Ectodermal cell (in vitro differentiated cells): Measurements from ENCODE around the gene DNAJB11.
"Not testable (repeated sequence)": the region's sequence is repeated elsewhere in the genome, so short reads cannot be mapped to it uniquely, and the experiment has no call there.

Source experiments
- H3K27ac ChIP-seq: 2 replicates; pipeline ENCODE4 v1.7.0; 2013; ENCODE audit warnings: mild to moderate bottlenecking, low read depth, low read length; ENCODE audit not compliant: insufficient read depth, poor library complexity, severe bottlenecking
- H3K27me3 ChIP-seq: 2 replicates; pipeline ENCODE4 v1.7.0; 2013; ENCODE audit warnings: mild to moderate bottlenecking, low read length; ENCODE audit not compliant: insufficient read depth, control insufficient read depth, poor library complexity, severe bottlenecking
- H3K36me3 ChIP-seq: one replicate; pipeline ENCODE4 v1.7.0; 2013; ENCODE audit warnings: low read length; ENCODE audit not compliant: control insufficient read depth, insufficient read depth
- H3K4me1 ChIP-seq: one replicate; pipeline ENCODE4 v1.7.0; 2013; ENCODE audit warnings: low read length; ENCODE audit not compliant: control insufficient read depth, insufficient read depth
- H3K4me3 ChIP-seq: 2 replicates; pipeline ENCODE4 v1.7.0; 2013; ENCODE audit warnings: low read depth, low read length, control low read depth; ENCODE audit not compliant: insufficient read depth
- H3K9me3 ChIP-seq: 2 replicates; pipeline ENCODE4 v1.7.0; 2013; ENCODE audit warnings: mild to moderate bottlenecking, low read length, moderate library complexity; ENCODE audit not compliant: control insufficient read depth
- WGBS, 2 experiments: methylation state at CpG; one replicate each; pipeline ENCODE4 v1.1.7; 2013; ENCODE audit warnings: missing lambda C conversion rate in 2 of 2; 5-methylcytosine and 5-hydroxymethylcytosine counted together

The DNAJB11 gene

DNA sequence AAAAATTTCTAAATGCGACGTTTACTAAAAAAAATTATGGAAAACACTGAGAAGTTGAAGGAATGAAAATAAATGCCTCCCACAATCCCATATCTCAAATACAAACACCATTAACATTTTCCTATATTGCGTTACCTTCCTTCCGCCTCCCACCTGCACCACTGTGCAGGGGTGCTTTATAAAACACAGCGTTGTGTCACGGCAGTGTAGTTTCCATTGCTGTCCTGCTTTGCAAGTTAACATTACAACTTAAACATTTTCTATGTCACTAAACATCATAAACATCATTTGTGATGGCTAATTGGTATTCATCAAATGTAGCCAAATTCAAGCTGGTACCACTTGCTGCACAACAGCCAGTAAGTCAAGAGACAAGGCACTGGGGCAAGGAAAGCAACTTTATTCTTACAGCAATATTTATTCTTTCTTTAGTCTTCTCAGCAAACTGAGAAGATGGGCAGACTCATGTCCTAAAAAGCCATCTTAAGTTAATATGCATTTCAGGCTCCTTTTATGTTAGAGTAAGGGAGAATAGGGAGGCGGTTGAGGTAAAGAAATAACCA is 57.4 kb downstream of the DNAJB11 start:
- Histone ChIP-seq H3K9me3 (no peaks in the 10 kb centered on the region), H3K27me3 (no peaks in the 10 kb centered on the region)
- WGBS, 2 experiments, result 96 to 98% methylated on average over 5 to 7 of the region's 7 CpGs

DNA sequence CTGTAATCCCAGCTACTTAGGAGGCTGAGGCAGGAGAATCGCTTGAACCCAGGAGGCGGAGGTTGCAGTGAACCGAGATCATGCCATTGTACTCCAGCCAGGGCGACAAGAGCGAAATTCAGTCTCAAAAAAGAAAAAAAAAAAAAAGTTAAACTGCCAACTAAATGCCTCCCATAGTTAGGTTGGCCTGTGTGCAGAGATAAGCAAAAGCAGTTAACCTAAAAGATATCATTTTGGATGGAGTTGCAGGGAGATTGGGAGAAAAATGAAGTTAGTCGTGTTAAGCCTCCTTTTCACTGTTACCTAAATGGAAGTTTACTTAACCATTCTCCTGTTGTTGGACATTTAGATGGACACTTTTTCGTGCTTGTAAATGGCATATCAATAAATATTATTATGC is 58.2 kb downstream of the DNAJB11 start:
- no peak overlapping the region for H3K27ac ChIP-seq
- no peaks in the 10 kb centered on the region for H3K9me3 ChIP-seq
- H3K27me3 ChIP-seq, result no peaks in the 10 kb centered on the region
- 93 to 97% methylated on average over 6 of the region's 7 CpGs for WGBS, 2 experiments
- H3K4me1 ChIP-seq, result no peaks in the 10 kb centered on the region
- H3K4me3 ChIP-seq, result no peak overlapping the region
- no peaks in the 10 kb centered on the region for H3K36me3 ChIP-seq

More for the DNA sequence above, 57.4 kb downstream of the DNAJB11 start:
- Histone ChIP-seq H3K4me3 (no peak overlapping the region), H3K36me3 (no peaks in the 10 kb centered on the region), H3K4me1 (no peaks in the 10 kb centered on the region), H3K27ac (no peak overlapping the region)

DNA sequence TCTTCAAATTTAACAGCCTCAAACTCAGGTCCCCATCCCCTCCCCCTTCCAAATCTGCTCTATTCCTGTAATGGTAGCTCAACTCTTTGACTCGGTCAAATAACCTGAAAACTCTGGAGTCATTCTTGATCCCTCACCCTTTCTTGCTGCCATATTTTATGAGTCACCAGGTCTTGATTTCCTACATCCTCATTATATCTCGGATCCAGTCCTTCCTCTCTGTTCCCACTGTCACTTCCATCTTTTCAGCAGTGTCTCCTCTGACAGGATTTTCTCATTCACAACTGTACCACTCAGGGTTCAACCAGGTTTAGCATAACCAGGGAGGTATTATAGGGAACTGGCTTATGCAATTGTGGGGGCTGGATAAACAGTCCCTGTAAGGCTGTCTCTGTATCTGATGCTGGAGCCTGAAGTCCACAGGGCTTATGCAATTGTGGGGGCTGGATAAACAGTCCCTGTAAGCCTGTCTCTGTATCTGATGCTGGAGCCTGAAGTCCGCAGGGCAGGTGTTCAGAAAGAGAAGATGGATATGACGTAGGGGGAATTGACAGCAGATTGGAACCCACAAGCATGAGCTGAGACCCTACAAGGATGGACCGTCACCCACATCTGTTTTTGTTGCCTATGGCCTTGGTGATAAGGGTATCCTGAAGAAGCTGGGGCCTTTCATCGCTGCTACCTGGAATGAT is 60.6 kb downstream of the DNAJB11 start:
- Histone ChIP-seq H3K4me1 (no peaks in the 10 kb centered on the region), H3K36me3 (no peaks in the 10 kb centered on the region), H3K4me3 (no peak overlapping the region), H3K27ac (no peak overlapping the region), H3K27me3 (no peaks in the 10 kb centered on the region), H3K9me3 (no peaks in the 10 kb centered on the region)
- 92 to 93% methylated on average over 6 of the region's 6 CpGs for WGBS, 2 experiments

DNA sequence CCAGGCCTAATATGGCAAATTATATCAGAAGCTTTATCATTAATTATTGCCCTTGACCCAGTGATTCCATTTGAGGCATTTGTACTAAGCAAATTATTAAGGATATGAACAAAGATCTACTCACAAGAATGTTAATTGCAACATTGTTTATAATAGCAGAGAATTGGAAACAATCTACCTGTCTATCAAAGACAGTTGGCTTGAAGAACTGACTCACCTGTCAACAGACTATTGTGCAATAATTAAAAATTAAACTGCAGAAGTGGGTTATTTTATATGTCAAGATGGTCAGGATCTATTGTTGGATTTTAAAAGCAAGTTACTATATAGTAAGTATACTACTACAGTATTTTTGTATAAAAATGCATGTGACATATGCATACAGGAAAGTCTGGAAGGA is 63.0 kb downstream of the DNAJB11 start:
- Histone ChIP-seq H3K9me3 (no peaks in the 10 kb centered on the region), H3K27ac (no peak overlapping the region), H3K27me3 (no peaks in the 10 kb centered on the region), H3K4me1 (no peaks in the 10 kb centered on the region), H3K4me3 (no peak overlapping the region), H3K36me3 (no peaks in the 10 kb centered on the region)

DNA sequence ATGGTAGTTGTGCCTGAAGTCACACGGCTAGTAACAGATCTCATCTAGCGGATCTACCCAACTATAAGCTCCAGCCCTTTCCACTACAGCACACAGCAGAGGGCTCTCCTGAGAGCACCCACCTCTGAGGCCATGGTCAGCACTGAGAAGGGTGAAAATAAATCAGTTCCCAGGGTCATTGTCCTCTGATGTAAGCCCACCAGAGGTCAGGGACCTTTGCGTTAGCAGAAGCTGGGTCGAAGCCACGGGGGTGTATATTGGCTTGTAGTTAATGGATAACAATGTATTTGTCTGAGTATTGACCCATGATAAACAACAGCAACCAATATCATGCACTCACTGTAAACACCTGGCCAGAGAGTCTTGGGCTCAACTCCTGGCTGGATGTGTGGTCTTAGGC is 63.7 kb downstream of the DNAJB11 start:
- not testable (repeated sequence) for H3K27ac ChIP-seq, H3K27me3 ChIP-seq, H3K36me3 ChIP-seq, H3K4me3 ChIP-seq, H3K4me1 ChIP-seq, H3K9me3 ChIP-seq
- WGBS, 2 experiments, result 93 to 100% methylated on average over 1 to 5 of the region's 5 CpGs
